PC-3 (cell line): ENCODE results near the gene OR5H2. TPM values are rescaled to one million over a fixed set of nuclear protein-coding genes. Genes with fewer than 3 reads are reported as not detected.

Source experiments
- ATAC-seq: fragments of 200-7000 bp; cut with Tn5 transposase; 2 replicates; pipeline ENCODE4 v1.9.1; 2020; ENCODE audit warnings: mild to moderate bottlenecking, moderate library complexity
- Bru-seq: library from RNA; stranded (reverse); fragments of 400-500 nt; gene quantifications from one replicate; lab custom pipeline; 2021; lab: Mats Ljungman, UMichigan
- BruChase-seq, 2 experiments: library from RNA; stranded (reverse); fragments of 400-500 nt; gene quantifications; one replicate each; lab custom pipeline; 2021; lab: Mats Ljungman, UMichigan
- BruUV-seq: library from RNA; stranded (reverse); fragments of 400-500 nt; replicated peaks from 2 replicates; lab custom pipeline; 2021; lab: Mats Ljungman, UMichigan
- CTCF ChIA-PET: fragments of 300-600 bp; sonication (Branson Sonifier 250); formaldehyde crosslinking; loops from one replicate; lab custom pipeline; 2022; ENCODE audit warnings: antibody characterized with exemption; lab: Charles Lee
- POLR2A ChIA-PET: fragments of 300-600 bp; sonication (Branson Sonifier 250); formaldehyde crosslinking; loops from one replicate; lab custom pipeline; 2022; ENCODE audit warnings: antibody characterized with exemption; ENCODE audit not compliant: unreplicated experiment; lab: Charles Lee
- DNase-seq: peaks from one replicate; pipeline ENCODE4 v3.0.0-alpha.2; 2015
- H2AFZ ChIP-seq: fragments of 300-600 bp; sonication (generic); 2 replicates; pipeline ENCODE4 v1.6.0; 2016; ENCODE audit warnings: antibody characterized with exemption, low read length
- H3F3A ChIP-seq: fragments of 300-600 bp; sonication (generic); one replicate; pipeline ENCODE4 v1.6.0; 2017; ENCODE audit warnings: antibody characterized with exemption, low read length, control low read depth, mild to moderate bottlenecking; ENCODE audit not compliant: unreplicated experiment
- H3K27ac ChIP-seq: fragments of 300-600 bp; sonication (generic); 2 replicates; pipeline ENCODE4 v1.5.1; 2016; ENCODE audit warnings: mild to moderate bottlenecking, low read length
- H3K27me3 ChIP-seq: fragments of 300-600 bp; sonication (generic); 2 replicates; pipeline ENCODE4 v1.6.1; 2016; ENCODE audit warnings: low read length, mixed read lengths
- H3K36me3 ChIP-seq: fragments of 300-600 bp; sonication (generic); 2 replicates; pipeline ENCODE4 v1.6.1; 2016; ENCODE audit warnings: low read depth, mixed run types, low read length, mixed read lengths
- H3K4me1 ChIP-seq: fragments of 300-600 bp; sonication (generic); 2 replicates; pipeline ENCODE4 v1.5.1; 2016; ENCODE audit warnings: low read length; ENCODE audit not compliant: insufficient read depth
- H3K4me2 ChIP-seq: fragments of 300-600 bp; sonication (generic); 2 replicates; pipeline ENCODE4 v1.6.0; 2016; ENCODE audit warnings: low read length
- H3K4me3 ChIP-seq: fragments of 300-600 bp; sonication (generic); 2 replicates; pipeline ENCODE4 v1.5.1; 2016; ENCODE audit warnings: mild to moderate bottlenecking, low read length, mixed read lengths
- H3K79me2 ChIP-seq: fragments of 300-600 bp; sonication (generic); 2 replicates; pipeline ENCODE4 v1.6.1; 2017; ENCODE audit warnings: low read length, mixed read lengths
- H3K9ac ChIP-seq: fragments of 300-600 bp; sonication (generic); 2 replicates; pipeline ENCODE4 v1.6.0; 2016; ENCODE audit warnings: mild to moderate bottlenecking, low read length
- H3K9me2 ChIP-seq: fragments of 300-600 bp; sonication (generic); replicated peaks from 2 replicates; pipeline ENCODE4 v1.6.1; 2016; ENCODE audit warnings: mixed run types, low read length, mixed read lengths
- H3K9me3 ChIP-seq: fragments of 300-600 bp; sonication (generic); 2 replicates; pipeline ENCODE4 v1.6.1; 2016; ENCODE audit warnings: low read length, mixed read lengths
- H4K20me1 ChIP-seq: fragments of 300-600 bp; sonication (generic); 2 replicates; pipeline ENCODE4 v1.6.1; 2016; ENCODE audit warnings: low read length, mixed read lengths
- EZH2 ChIP-seq: fragments of 300-600 bp; sonication (generic); IDR thresholded peaks from one replicate; pipeline ENCODE4 v1.6.1; 2017; ENCODE audit warnings: antibody characterized with exemption, mild to moderate bottlenecking, low read length; ENCODE audit not compliant: unreplicated experiment
- EZH2phosphoT487 ChIP-seq: fragments of 300-600 bp; sonication (generic); IDR thresholded peaks from 2 replicates; pipeline ENCODE4 v1.6.1; 2018; ENCODE audit warnings: mild to moderate bottlenecking, antibody characterized with exemption, low read length, borderline replicate concordance
- intact Hi-C: fragments of 100-400 bp; cut with micrococcal nuclease; formaldehyde crosslinking; loops from 2 replicates; pipeline ENCODE4 v1.9.0; 2023
- long read RNA-seq: library from polyadenylated mRNA; unstranded; transcript quantifications from one replicate; pipeline ENCODE4 v2.0.0, GENCODE V29; 2021; ENCODE audit not compliant: unreplicated experiment
- total RNA-seq: library from RNA; depleted of rRNA; stranded (reverse); fragments of >200 nt; gene quantifications from 2 replicates; pipeline ENCODE4 v1.2.3, GENCODE V29; 2014; rRNA removed
- TF ChIP-seq, protein P1 (sequence below): fragments of 300-600 bp; sonication (generic); conservative IDR thresholded peaks from 2 replicates; pipeline ENCODE4 v1.5.1; 2017; ENCODE audit warnings: antibody characterized with exemption, low read depth, mild to moderate bottlenecking, low read length

OR5H2 gene
- total RNA-seq (not detected in 2 replicates), Bru-seq, nascent RNA (not detected), BruChase-seq, experiment 1, labeled RNA remaining after a 6-hour chase (not detected), BruChase-seq, experiment 2, labeled RNA remaining after a 2-hour chase (not detected)
- long read RNA-seq: 0 reads

- ChIA-PET POLR2A (no interaction called here), CTCF (no interaction called here)
- H4K20me1 ChIP-seq: no peaks in the 10 kb centered on the region
- peaks cover 50% of the 10 kb centered on the region for H3K27me3 ChIP-seq
- no peaks in the 10 kb centered on the region for H3K9me3 ChIP-seq
- H3K9me2 ChIP-seq: no peaks in the 10 kb centered on the region
- H3K79me2 ChIP-seq: no peaks in the 10 kb centered on the region
- H3F3A ChIP-seq: no peaks in the 10 kb centered on the region
- H3K36me3 ChIP-seq: no peaks in the 10 kb centered on the region
- DNase-seq (no peak), ATAC-seq (no peak)
- no peak within 1 kb of the TSS for H3K4me3 ChIP-seq
- no TSS peak for BruUV-seq
- TF ChIP-seq EZH2: no peak
- TF ChIP-seq, protein P1, sequence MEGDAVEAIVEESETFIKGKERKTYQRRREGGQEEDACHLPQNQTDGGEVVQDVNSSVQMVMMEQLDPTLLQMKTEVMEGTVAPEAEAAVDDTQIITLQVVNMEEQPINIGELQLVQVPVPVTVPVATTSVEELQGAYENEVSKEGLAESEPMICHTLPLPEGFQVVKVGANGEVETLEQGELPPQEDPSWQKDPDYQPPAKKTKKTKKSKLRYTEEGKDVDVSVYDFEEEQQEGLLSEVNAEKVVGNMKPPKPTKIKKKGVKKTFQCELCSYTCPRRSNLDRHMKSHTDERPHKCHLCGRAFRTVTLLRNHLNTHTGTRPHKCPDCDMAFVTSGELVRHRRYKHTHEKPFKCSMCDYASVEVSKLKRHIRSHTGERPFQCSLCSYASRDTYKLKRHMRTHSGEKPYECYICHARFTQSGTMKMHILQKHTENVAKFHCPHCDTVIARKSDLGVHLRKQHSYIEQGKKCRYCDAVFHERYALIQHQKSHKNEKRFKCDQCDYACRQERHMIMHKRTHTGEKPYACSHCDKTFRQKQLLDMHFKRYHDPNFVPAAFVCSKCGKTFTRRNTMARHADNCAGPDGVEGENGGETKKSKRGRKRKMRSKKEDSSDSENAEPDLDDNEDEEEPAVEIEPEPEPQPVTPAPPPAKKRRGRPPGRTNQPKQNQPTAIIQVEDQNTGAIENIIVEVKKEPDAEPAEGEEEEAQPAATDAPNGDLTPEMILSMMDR: no peak
- TF ChIP-seq EZH2phosphoT487: no peak
- no peak within 1 kb of the TSS for H2AFZ ChIP-seq
- H3K4me1 ChIP-seq: no peaks in the 10 kb centered on the region
- H3K9ac ChIP-seq: no peak within 1 kb of the TSS
- intact Hi-C loops: no loop called here
- H3K27ac ChIP-seq: no peak within 1 kb of the TSS
- no peak within 1 kb of the TSS for H3K4me2 ChIP-seq
These were observed at the start of gene OR5H2 for GRCh38 chr3:98282205-98282604. Gene OR5H2 (plus strand): TSS chr3:98282505. CDS start chr3:98282903, 398 bp downstream.

DNA sequence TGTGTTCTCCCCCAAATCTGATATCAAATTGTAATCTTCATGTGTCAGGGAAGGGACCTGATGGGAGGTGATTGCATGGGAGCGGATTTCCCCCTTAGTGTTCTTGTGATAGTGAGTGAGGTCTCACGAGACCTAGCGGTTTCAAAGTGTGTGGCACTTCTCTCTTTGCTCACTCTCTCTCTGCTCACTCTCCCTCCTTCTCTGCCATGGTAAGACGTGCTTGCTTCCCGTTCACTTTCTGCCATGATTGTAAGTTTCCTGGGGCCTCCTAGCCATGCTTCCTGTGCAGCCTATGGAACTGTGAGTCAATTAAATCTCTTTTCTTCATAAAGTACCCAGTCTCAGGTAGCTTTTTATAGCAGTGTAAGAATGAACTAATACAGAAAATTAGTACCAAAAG lies 48.8 kb upstream of the OR5H2 start:
- CTCF ChIA-PET: no interaction called here
- H3K79me2 ChIP-seq: no peaks in the 10 kb centered on the region
- no peaks in the 10 kb centered on the region for H3K4me1 ChIP-seq
- H3K4me2 ChIP-seq: no peak overlapping the region
- no peaks in the 10 kb centered on the region for H3K36me3 ChIP-seq
- ATAC-seq: no peak
- H3K27me3 ChIP-seq: peaks cover 16% of the 10 kb centered on the region; the same call in 1 of the 2 replicates
- no peak overlapping the region for H3K4me3 ChIP-seq
- no peaks in the 10 kb centered on the region for H3K9me2 ChIP-seq
- POLR2A ChIA-PET: no interaction called here
- BruUV-seq: no TSS peak
- no peaks in the 10 kb centered on the region for H3F3A ChIP-seq
- H3K9ac ChIP-seq: no peak overlapping the region
- no peak for DNase-seq
- no peak overlapping the region for H3K27ac ChIP-seq
- no peak overlapping the region for H2AFZ ChIP-seq
- H4K20me1 ChIP-seq: no peaks in the 10 kb centered on the region
- intact Hi-C loops: no loop called here
- H3K9me3 ChIP-seq: no peaks in the 10 kb centered on the region
- no peak for TF ChIP-seq EZH2
- TF ChIP-seq, protein P1: no peak
- no peak for TF ChIP-seq EZH2phosphoT487

- no TSS peak for BruUV-seq
- H3K9ac ChIP-seq: no peak overlapping the region
- H3K9me2 ChIP-seq: no peaks in the 10 kb centered on the region
- TF ChIP-seq EZH2phosphoT487 (no peak), EZH2 (no peak)
- TF ChIP-seq, protein P1: no peak
- ChIA-PET CTCF (no interaction called here), POLR2A (no interaction called here)
- ATAC-seq: no peak
- no peaks in the 10 kb centered on the region for H3K9me3 ChIP-seq
- no peak overlapping the region for H2AFZ ChIP-seq
- H3K4me3 ChIP-seq: no peak overlapping the region
- no peak overlapping the region for H3K27ac ChIP-seq
- no peaks in the 10 kb centered on the region for H3F3A ChIP-seq
- no peaks in the 10 kb centered on the region for H3K36me3 ChIP-seq
- DNase-seq: no peak
- H3K79me2 ChIP-seq: no peaks in the 10 kb centered on the region
- peaks cover 9% of the 10 kb centered on the region; the same call in 1 of the 2 replicates for H3K27me3 ChIP-seq
- no peak overlapping the region for H3K4me2 ChIP-seq
- no peaks in the 10 kb centered on the region for H4K20me1 ChIP-seq
- no peaks in the 10 kb centered on the region for H3K4me1 ChIP-seq
- intact Hi-C loops: no loop called here
These were observed 42.2 kb upstream of the OR5H2 start for GRCh38 chr3:98240131-98240530.
